Muscle layer of duodenum (tissue), 2 donors: ENCODE measurements around the gene OGFOD3.
"Not testable (repeated sequence)": the region's sequence is repeated elsewhere in the genome, so short reads cannot be mapped to it uniquely, and the experiment has no call there.

Experiments used
- H3K27ac ChIP-seq: one replicate; pipeline ENCODE4 v1.7.0; 2013; ENCODE audit warnings: mild to moderate bottlenecking, low read length
- H3K27me3 ChIP-seq: one replicate; pipeline ENCODE4 v1.7.0; 2013; ENCODE audit warnings: low read depth, mild to moderate bottlenecking, control low read depth, low read length
- H3K36me3 ChIP-seq, 2 donors: one replicate each; pipeline ENCODE4 v1.7.0; 2013; ENCODE audit warnings: low read length in 2 of 2, control low read depth in 1 of 2, mild to moderate bottlenecking in 1 of 2; ENCODE audit not compliant: insufficient read depth in 2 of 2, control insufficient read depth in 1 of 2
- H3K4me1 ChIP-seq, 2 donors: one replicate each; pipeline ENCODE4 v1.7.0; 2013; ENCODE audit warnings: low read length in 2 of 2, mild to moderate bottlenecking in 2 of 2, control low read depth in 1 of 2, moderate library complexity in 1 of 2; ENCODE audit not compliant: insufficient read depth in 2 of 2, control insufficient read depth in 1 of 2
- H3K4me3 ChIP-seq, 2 donors: one replicate each; pipeline ENCODE4 v1.7.0; 2013; ENCODE audit warnings: low read length in 2 of 2, low read depth in 1 of 2, mild to moderate bottlenecking in 1 of 2
- H3K9me3 ChIP-seq, 2 donors: one replicate each; pipeline ENCODE4 v1.7.0; 2013; ENCODE audit warnings: low read length in 2 of 2, control low read depth in 1 of 2, mild to moderate bottlenecking in 1 of 2; ENCODE audit not compliant: control insufficient read depth in 1 of 2
- donor health status: healthy.

Gene OGFOD3

DNA sequence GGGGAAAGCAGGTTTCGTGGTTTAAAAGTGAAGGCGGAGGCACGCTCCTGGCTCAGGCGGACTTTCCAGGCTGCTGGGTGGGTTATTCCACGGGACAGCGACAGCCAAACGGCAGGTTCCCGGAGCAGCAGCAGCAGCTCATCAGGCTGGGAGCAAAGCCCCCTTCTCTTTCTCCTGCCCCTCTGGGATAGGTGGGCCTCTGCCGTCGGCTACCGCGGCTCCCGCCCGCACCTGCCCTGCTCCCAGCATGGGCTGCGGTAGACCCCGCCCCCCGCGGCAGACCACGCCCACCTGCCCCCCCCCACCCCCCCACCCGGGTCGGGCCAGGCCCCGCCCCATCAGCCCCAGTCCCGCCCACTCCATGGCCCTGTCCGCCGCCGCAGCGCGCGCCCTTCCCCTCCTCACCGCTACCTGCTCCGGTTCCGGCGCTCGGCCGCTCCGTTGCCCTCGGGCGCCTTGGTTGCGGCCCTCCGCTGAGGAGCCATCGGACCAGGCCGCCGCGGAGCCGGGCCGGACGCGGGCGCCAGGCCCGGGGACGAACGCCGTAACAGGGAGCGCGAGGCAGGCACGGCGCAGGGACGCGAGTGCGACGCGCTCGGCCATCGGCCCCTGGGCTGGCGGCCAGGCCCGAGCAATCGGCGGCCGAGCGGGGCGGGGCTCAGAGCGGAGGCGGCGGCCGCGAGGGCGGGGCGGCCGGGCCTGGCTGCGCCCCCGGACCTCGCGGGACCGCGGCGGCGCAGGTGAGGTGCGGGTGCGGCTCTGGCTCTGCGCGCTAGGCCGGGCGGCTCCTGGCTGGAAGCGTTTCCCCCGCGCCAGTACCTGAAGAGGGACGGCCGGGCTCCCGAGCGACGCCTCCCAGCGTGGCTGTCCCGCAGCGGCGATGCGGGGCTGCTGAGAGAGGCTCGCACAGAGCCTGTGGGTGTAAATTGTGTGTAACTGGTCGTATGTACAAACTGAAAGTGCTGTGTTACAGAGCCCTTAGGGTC is at the start of gene OGFOD3, which contains the start of gene HEXD:
OGFOD3 (minus strand) TSS at position 586 of the 986 bp plus-strand sequence; CDS start at position 485, 101 bp downstream.
HEXD (plus strand) TSS at position 347 of the 986 bp plus-strand sequence. CDS start 1,453 bp downstream, outside the sequence.
- peaks cover 0 to 5% of the 10 kb centered on the region in 2 donors for H3K9me3 ChIP-seq
- peaks cover 0 to 27% of the 10 kb centered on the region in 2 donors for H3K4me1 ChIP-seq
- H3K27me3 ChIP-seq = no peaks in the 10 kb centered on the region
- peaks cover 0 to 14% of the 10 kb centered on the region in 2 donors for H3K36me3 ChIP-seq
- H3K27ac ChIP-seq = peak within 1 kb of the TSS; percentile 33
- H3K4me3 ChIP-seq = peak within 1 kb of the TSS; percentile 81 to 84

DNA sequence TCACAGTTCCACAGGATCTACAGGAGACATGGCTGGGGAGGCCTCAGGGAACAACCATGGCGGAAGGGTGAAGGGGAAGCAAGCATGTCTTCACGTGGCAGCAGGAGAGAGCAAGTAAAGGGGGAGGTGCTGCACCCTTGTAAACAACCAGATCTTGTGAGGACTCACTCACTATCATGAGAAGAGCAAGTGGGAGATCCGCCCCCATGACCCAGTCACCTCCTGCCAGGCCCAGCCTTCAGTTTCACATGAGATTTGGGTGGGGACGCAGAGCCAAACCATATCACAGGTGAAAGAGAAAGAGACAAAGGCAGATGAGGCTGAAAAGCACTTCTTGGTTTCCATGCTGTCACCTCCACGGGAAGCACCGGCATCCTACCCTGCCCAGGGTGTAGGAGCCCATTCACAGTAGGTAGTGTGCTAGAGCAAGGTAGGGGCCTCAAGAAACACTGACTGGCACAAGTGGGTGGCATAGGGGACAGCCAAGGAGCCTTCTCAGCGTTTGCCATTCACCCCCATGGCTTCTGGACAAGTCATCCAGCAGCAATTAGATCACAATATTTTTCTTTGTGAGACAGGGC is 46.7 kb upstream of the OGFOD3 start:
- Histone ChIP-seq H3K4me3 (no peak overlapping the region), H3K36me3 (peaks cover 44 to 78% of the 10 kb centered on the region in 2 donors), H3K27ac (no peak overlapping the region), H3K4me1 (no peaks in the 10 kb centered on the region), H3K27me3 (no peaks in the 10 kb centered on the region), H3K9me3 (no peaks in the 10 kb centered on the region)

DNA sequence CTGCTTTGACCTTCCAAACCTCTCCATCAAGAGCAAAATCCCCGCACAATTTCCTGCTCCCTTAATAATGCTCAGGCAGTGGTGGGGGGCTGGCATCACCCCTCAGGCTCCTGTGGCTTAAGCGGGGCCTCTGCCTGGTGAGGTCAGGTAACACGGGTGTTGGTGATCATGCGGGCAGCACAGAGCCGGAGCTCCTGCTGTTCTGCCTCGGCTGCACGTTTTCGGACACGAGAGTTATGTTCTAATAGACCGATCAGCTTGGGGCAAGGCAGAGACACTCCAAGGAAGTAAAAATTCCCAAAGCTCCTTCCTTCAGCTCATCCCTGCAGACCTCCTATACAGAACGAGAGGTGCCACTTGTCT is 46.2 kb upstream of the OGFOD3 start:
- H3K4me1 ChIP-seq = peaks cover 0 to 5% of the 10 kb centered on the region in 2 donors
- H3K27me3 ChIP-seq = no peaks in the 10 kb centered on the region
- no peak overlapping the region for H3K4me3 ChIP-seq
- H3K36me3 ChIP-seq = peaks cover 42 to 74% of the 10 kb centered on the region in 2 donors
- no peaks in the 10 kb centered on the region for H3K9me3 ChIP-seq
- H3K27ac ChIP-seq = no peak overlapping the region

GRCh38 chr17:82463925-82464566 is 45.7 kb upstream of the OGFOD3 start:
- H3K9me3 ChIP-seq = no peaks in the 10 kb centered on the region
- peaks cover 38 to 69% of the 10 kb centered on the region in 2 donors for H3K36me3 ChIP-seq
- no peaks in the 10 kb centered on the region for H3K27me3 ChIP-seq
- no peak overlapping the region for H3K27ac ChIP-seq
- no peak overlapping the region for H3K4me3 ChIP-seq
- H3K4me1 ChIP-seq = peaks cover 0 to 9% of the 10 kb centered on the region in 2 donors

DNA sequence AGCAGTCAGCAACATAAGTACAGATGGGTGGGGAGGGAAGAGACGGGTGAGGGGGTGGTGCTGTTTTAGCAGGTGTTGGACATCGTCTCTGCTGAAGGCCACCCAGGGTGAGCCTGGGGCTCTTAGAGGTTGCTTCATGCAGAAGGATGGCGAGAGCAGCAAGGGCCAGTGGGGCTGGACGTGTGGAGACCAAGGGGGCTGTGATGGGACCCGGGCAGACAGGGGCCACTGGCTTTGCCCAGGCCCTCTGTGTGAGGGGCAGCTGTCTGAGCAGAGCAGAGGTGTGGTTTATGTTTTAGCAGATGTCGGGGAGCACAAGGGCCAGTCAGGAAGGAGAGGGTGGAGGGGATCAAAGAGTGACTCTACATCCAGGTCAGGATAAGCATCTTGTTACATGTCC is 45.0 kb upstream of the OGFOD3 start:
- Histone ChIP-seq H3K27ac (no peak overlapping the region), H3K4me3 (no peak overlapping the region), H3K27me3 (no peaks in the 10 kb centered on the region), H3K36me3 (peaks cover 33 to 63% of the 10 kb centered on the region in 2 donors), H3K4me1 (peaks cover 0 to 9% of the 10 kb centered on the region in 2 donors), H3K9me3 (no peaks in the 10 kb centered on the region)

DNA sequence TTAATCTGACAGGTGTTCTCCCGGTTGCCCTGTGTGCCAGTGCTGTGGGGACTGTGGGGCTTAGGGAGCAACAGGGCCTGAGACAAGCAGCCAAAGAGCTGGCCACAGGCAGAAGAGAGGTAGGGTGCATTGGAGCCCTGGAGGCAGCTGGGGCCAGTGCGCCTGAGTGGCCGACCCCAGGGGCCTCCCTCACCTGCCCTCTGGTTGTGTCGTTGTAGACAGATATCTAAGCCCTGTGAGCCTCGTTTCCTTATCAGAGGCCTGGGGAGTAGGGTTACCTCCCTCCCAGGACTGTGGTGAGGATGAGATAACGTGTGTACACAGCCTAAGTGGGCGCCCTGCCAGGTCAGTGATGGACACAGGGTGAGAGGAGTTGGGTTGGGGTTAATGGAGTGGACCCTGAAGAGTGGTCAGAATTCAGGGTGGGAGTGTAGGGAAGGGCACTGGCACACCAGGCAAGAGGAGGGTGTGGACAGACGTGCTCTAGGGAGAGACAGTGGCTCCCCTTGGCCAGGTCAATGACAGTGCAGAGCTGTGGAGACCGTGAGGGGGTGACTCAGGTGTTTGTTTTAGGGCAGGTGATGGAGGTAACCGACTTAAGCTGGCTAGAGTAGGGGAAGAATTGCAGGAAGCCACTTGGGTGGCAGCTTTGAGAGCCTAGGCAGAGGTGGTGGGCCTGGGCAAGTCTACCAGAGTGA is 43.6 kb upstream of the OGFOD3 start:
- Histone ChIP-seq H3K4me3 (no peak overlapping the region), H3K4me1 (peaks cover 5 to 17% of the 10 kb centered on the region in 2 donors), H3K27me3 (no peaks in the 10 kb centered on the region), H3K27ac (no peak overlapping the region), H3K9me3 (no peaks in the 10 kb centered on the region), H3K36me3 (peaks cover 33 to 61% of the 10 kb centered on the region in 2 donors)

DNA sequence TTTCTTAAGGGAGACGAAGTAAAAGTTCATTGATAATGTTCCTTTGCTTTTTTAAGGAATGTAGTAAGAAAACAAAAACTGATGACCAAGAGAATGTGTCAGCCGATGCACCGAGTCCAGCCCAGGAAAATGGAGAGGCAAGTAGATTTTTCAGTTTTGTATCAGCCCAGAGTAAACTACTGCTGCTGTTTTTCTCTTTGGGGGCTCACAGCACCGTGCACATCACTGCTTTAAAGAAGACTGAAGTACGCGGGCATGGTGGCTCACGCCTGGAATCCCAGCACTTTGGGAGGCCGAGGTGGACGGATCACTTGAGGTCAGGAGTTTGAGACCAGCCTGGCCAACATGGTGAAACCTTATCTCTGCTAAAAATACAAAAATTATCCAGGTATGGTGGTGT is 41.5 kb upstream of the OGFOD3 start:
- Histone ChIP-seq H3K36me3 (peaks cover 22 to 41% of the 10 kb centered on the region in 2 donors), H3K4me1 (peaks cover 5 to 18% of the 10 kb centered on the region in 2 donors)
- H3K4me3 ChIP-seq, H3K27me3 ChIP-seq, H3K9me3 ChIP-seq, H3K27ac ChIP-seq: not testable (repeated sequence)

DNA sequence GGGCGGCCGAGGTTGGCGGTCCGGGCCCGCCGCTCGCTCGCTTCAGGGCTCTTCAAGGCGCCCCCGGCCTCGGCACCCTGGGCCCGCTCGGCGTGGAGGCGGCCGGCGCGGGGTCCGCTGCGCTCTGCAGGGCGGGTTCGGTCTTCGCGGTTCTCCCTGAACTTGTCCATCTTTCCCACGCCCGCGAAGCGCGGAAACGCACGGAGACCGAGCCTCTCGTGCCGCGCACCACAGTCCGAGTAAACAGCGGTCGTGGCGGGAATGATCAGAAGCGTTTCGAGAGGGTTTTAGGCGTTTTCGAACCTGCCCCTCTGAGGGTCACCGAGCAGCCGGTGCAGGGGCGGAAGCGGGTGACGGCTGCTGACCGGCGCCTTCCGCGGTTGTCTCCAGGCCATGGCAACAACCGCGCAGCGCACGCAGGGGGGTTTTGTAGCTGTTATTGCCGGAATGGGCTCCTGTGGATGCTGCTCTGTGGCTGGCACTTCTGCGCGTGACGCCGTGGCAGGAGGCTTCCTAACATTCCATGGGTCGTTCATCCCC is 40.6 kb upstream of the OGFOD3 start:
- Histone ChIP-seq H3K36me3 (peaks cover 19 to 31% of the 10 kb centered on the region in 2 donors), H3K4me1 (peaks cover 5 to 18% of the 10 kb centered on the region in 2 donors), H3K27me3 (no peaks in the 10 kb centered on the region), H3K27ac (peak overlapping the region; percentile 23), H3K9me3 (no peaks in the 10 kb centered on the region), H3K4me3 (peak overlapping the region; percentile 70 to 90)

DNA sequence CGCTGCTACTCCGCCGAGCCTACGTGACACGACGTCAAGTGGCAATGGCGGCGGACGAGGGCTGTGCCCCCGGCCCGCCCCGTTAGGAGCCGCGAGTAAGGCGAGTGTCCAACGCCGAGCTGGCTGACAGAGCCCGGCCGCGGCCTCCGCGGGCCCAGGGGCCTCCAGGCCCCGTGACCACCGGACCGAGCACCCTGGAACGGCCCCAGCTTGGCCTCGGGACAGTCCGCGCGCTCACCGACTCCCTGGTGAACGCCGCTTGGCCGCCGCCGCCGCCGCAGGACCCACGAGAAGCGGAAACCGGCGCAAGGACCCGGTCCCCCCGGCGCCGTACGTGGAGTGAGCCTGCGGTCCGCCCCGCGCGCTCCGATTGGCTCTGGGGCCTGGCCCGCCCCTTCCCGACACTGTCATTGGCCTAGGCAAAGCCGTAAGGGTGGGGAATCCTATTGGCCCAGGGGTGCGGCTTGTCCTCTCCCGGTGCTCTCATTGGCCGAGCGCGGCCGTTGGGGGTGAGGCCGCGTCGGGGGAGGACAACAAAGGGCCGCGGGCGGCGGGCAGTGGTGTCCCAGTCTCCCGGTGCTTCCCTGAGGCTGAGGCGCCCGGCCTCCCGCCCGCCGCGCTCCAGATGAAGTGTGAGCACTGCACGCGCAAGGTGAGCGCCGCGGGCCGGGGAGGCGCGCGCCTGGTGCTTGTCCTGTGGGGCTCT is 39.9 kb upstream of the OGFOD3 start, which contains the start of gene NARF:
NARF (plus strand) TSS at position 563 of the 706 bp plus-strand sequence; CDS start at position 626, 63 bp downstream.
- H3K9me3 ChIP-seq = no peaks in the 10 kb centered on the region
- peak within 1 kb of the TSS; percentile 70 to 90 for H3K4me3 ChIP-seq
- H3K27me3 ChIP-seq = no peaks in the 10 kb centered on the region
- H3K4me1 ChIP-seq = peaks cover 5 to 18% of the 10 kb centered on the region in 2 donors
- peaks cover 19 to 25% of the 10 kb centered on the region in 2 donors for H3K36me3 ChIP-seq
- H3K27ac ChIP-seq = peak within 1 kb of the TSS; percentile 99

- no peaks in the 10 kb centered on the region for H3K27me3 ChIP-seq
- H3K9me3 ChIP-seq = no peaks in the 10 kb centered on the region
- H3K27ac ChIP-seq = peak overlapping the region; percentile 99
- peaks cover 15 to 23% of the 10 kb centered on the region in 2 donors for H3K36me3 ChIP-seq
- peak overlapping the region; percentile 60 to 90 for H3K4me3 ChIP-seq
- peaks cover 5 to 18% of the 10 kb centered on the region in 2 donors for H3K4me1 ChIP-seq
Observed at GRCh38 chr17:82457929-82458178, 39.5 kb upstream of the OGFOD3 start.
